Measurements from ENCODE around the gene ANKRD34B.
"Not testable (repeated sequence)": the region's sequence is repeated elsewhere in the genome, so short reads cannot be mapped to it uniquely, and the experiment has no call there.

Gene ANKRD34B

GRCh38 chr5:80569961-80570786 lies at the start of gene ANKRD34B:
ANKRD34B (minus strand) TSS chr5:80570280; CDS start chr5:80560019, 10,261 bp downstream.
- DNase-seq (ENCODE audit: insufficient read length, low spot score) (peak; percentile 31), FAIRE-seq (no peak)

DNA sequence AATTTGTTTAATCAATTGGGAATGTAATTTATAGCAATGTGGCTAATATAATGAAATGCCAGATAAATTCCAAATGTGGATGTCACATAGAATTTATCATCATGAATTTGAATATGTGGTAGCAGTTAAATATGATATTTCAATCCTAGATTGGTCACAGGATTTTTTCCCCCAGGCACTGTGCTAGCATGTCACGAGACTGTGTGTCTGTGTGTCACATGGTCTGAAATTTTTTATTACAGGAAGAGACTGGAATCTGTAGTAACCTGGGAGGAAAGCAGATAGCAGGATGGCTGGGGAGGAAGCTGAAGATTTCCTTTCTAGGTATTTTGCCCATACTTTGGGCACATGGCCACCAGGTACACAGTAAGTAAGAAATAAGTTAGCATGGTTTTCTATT lies 49.0 kb upstream of the ANKRD34B start:
- no peak for DNase-seq (ENCODE audit: insufficient read length, low spot score)
- no peak for FAIRE-seq

- DNase-seq (ENCODE audit: insufficient read length, low spot score) (no peak), FAIRE-seq (no peak)
These were observed 48.4 kb upstream of the ANKRD34B start for GRCh38 chr5:80618438-80618837.

DNA sequence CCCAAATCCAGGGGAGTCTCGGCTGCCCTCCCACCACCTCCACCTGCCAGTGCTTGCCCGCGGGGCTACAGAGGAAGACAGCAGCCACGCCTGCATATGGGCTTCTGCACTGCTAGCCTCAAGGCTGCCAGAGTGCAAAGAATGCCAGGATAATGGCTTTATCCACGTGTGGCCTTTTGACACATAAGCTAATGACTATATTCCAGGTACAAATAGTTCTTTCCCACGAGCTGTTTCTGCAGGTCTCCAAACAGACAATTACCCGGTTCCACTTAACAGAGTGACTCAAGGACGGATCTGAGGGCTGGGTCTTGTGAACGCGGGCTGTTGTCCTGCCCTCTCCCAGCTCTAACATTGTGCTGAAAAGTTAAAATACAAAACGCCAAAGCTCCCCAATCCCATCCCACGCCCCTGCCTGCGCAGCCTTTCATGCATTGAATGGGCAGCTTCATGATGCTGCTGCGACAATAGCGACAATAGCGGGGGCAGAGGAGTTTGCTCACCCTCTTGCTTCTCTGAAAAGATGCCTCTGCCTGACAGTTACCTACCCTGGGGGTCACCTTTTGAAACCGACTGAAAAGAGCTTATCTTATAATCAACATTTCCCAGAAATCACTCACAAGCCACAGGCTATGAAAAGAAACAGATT lies 45.3 kb upstream of the ANKRD34B start:
- FAIRE-seq (no peak), DNase-seq (ENCODE audit: insufficient read length, low spot score) (no peak)

GRCh38 chr5:80609692-80610091 lies 39.6 kb upstream of the ANKRD34B start:
- FAIRE-seq, result no peak

DNA sequence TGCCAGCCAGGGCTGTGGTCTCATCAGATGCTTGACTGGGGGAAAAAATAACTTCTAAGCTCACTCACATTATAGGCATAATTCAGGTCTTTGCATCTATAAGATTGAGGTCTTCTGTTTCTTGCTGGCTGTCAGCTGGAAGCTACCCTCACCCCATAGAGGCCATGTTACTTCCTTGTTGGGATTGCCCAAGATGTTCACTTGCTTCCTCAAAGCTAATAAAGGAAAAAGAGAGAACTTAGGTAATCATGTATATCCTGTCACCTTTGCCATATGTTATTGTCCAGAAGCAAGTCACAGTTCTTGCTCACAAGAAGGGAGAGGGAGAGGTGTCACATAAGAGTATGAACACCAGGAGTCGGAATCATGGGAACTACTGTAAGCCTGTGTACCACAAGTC lies 38.7 kb upstream of the ANKRD34B start:
- no peak for DNase-seq (ENCODE audit: insufficient read length, low spot score)
- no peak for FAIRE-seq

More at GRCh38 chr5:80609692-80610091, 39.6 kb upstream of the ANKRD34B start:
- DNase-seq (ENCODE audit: insufficient read length, low spot score), result no peak

DNA sequence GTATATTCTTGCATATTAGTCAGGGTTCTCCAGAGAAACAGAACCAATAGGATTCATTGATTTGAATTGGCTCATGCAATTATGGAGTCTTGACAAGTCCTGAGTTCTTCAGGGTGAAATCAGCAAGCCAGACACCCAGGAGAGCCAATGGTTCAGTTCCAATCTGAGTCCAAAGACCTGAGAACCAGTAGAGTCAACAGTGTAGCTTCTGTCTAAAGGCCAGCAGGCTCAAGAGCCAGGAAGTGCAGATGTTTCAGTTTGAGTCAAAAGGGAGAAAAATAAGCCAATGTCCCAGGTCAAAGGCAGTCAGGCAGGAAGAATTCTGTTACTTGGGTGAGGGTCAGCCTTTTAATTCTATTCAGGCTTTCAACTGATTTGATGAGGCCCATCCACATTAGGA lies 37.8 kb upstream of the ANKRD34B start:
- FAIRE-seq, result no peak
- DNase-seq (ENCODE audit: insufficient read length, low spot score), result no peak

GRCh38 chr5:80607343-80607742 lies 37.3 kb upstream of the ANKRD34B start:
- no peak for DNase-seq (ENCODE audit: insufficient read length, low spot score)
- no peak for FAIRE-seq

DNA sequence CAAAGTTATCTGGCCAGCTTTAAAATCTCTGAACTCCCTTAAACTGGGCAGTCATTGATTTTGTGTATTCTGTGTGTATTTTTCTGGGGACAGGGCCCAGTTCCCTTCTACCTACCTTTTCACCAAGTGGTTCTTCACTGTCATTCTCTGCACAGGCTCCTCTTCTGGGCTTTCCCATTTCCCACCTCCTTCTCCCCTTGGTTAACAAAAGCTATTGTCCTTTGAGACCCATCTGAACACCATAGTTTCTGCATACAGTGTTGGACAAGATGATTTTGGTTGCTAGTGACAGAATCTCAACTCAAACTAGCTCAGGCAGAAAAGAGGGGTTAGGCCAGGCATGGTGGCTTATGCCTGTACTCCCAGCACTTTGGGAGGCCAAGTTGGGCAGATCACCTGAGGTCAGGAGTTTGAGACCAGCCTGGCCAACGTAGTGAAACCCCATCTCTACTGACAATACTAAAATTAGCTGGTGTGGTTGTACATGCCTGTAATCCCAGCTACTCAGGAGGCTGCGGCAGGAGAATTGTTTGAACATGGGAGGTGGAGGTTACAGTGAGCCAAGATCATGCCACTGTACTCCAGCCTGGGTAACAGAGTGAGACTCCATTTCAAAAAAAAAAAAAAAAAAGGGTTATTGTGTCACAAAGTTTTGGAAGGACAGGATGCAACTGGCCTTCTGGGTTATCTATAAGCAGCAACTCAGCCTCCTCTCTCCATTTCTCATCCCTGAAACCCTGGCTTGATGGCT lies 31.0 kb upstream of the ANKRD34B start:
- FAIRE-seq (no peak), DNase-seq (ENCODE audit: insufficient read length, low spot score) (no peak)

DNA sequence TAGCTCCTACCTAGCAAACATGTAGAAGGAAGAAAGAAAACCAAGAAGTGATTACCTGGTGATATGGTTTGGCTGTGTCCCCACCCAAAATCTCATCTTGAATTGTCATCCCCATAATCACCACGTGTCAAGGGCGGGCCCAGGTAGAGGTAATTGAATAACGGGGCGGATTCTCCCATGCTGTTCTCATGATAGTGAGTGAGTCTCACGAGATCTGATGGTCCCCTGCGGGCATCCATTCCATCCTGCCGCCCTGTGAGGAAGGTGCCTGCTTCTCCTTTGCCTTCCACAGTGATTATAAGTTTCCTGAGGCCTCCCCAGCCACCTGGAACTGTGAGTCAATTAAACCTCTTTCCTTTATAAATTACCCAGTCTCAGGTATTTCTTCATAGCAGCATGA lies 27.4 kb upstream of the ANKRD34B start:
- no peak for DNase-seq (ENCODE audit: insufficient read length, low spot score)
- no peak for FAIRE-seq

GRCh38 chr5:80594810-80595209 lies 24.7 kb upstream of the ANKRD34B start:
- no peak for FAIRE-seq

DNA sequence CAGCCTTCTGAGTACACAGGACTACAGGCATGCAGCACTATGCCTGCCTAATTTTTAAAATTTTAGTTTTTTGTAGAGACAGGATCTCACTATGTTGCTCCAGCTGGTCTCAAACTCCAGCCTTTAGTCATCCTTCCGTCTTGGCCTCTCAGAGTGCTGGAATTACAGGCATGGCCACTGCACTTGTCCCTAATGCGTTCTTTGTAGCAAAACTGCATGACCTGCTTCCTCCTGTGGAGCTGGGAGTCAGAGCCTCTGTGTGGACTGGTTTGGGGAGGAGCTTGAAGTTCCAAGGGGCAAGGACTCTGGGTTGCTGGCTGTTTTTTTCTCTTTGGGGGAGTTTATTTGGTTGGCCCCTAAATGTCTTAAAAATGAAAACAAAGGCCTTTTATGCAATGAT lies 22.7 kb upstream of the ANKRD34B start:
- DNase-seq (ENCODE audit: insufficient read length, low spot score) (no peak), FAIRE-seq (no peak)

More at GRCh38 chr5:80594810-80595209, 24.7 kb upstream of the ANKRD34B start:
- no peak for DNase-seq (ENCODE audit: insufficient read length, low spot score)

- FAIRE-seq (no peak), DNase-seq (ENCODE audit: insufficient read length, low spot score) (no peak)
These were observed 22.0 kb upstream of the ANKRD34B start for GRCh38 chr5:80592105-80592504.

DNA sequence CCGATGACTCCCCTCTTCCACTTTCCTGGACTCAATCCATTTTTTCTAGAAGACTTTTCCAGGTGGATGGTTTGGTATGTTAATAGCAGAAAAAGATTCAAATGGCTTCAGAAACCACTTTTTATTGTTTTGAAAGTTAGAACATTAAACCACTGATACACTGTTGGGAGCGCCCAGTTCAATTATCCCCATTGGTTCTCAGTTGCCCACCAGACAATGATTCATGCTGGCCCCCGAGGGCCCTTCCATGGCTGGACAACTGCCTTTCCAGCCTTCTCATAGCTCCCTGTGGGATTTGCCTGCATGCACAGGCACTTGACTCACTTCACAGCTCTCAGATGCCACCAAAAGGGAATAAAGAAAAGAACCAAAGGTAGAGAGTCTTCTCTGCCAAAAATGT lies 21.3 kb upstream of the ANKRD34B start:
- FAIRE-seq, result no peak

GRCh38 chr5:80590766-80591165 lies 20.7 kb upstream of the ANKRD34B start:
- FAIRE-seq, result no peak
- no peak for DNase-seq (ENCODE audit: insufficient read length, low spot score)

More for the DNA sequence above, 21.3 kb upstream of the ANKRD34B start:
- no peak for DNase-seq (ENCODE audit: insufficient read length, low spot score)

DNA sequence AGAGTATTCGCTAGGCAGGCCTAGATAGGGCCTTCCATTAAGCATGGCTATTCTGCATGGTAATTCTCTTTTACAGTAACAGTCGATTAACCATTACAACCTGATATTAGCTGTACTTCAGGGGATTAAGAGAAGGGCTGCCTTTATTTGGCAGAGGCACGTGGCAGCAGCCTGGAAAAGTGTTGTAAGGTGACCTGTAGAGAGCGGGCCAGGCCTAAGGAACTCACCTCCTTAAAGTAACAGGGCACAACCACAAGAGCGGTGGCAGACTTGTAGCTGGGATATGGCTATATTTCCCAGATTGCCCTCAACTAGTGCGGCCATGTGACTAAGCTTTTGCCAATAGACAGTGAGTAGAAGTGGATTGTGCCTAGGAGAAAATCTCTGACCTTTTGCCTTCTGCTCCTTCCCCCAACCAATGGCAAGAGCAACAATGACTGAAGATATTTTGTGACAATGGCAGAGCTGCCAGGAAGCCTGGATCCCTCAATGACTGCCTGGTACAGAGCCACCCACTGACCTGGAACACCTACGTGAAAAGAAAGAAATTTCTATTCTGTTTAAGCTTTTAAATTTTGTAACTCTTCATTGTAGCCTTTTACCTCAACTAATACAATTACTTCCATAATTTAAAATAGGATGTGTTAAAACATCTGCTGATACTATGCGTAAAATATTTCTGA lies 18.9 kb upstream of the ANKRD34B start:
- DNase-seq (ENCODE audit: insufficient read length, low spot score) (no peak), FAIRE-seq (no peak)

DNA sequence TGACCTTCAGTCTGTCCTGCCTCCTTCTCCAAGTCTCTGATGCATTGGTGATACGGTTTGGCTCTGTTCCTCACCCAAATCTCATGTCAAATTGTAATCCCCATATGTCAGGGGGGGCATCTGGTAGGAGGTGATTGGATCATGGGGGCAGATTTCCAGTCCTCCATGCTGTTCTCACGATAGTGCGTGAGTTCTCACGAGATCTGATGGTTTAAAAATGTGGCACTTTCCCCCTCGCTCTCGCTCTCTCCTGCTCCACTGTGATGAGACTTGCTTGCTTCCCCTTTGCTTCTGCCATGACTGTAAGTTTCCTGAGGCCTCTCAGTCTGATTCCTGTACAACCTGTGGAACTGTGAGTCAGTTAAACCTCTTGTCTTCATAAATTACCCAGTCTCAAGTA lies 14.7 kb upstream of the ANKRD34B start:
- DNase-seq (ENCODE audit: insufficient read length, low spot score), result no peak

GRCh38 chr5:80580291-80580690 lies 10.2 kb upstream of the ANKRD34B start:
- not testable (repeated sequence) for DNase-seq (ENCODE audit: insufficient read length, low spot score)

More for the DNA sequence above, 14.7 kb upstream of the ANKRD34B start:
- FAIRE-seq, result no peak

DNA sequence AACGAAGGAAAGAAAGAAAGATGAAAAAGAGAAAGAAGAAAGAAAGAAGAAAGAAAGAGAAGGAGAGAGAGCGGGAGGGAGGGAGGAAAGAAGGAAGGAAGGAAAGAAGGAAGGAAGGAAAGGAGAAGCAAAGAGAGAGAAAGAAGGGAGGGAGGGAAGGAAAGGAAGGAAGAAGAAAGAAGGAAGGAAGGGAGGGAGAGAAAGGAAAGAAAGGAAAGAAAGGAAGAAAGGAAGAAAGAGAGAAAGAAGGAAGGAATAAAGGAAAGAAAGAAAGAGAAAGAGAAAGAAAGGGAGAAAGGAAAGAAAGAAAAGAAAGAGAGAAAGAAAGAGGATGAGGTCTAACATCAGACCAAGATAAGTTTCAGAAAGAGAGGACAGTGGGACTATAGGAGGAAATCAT lies 9.0 kb upstream of the ANKRD34B start:
- FAIRE-seq (no peak), DNase-seq (ENCODE audit: insufficient read length, low spot score) (no peak)

More at GRCh38 chr5:80580291-80580690, 10.2 kb upstream of the ANKRD34B start:
- not testable (repeated sequence) for FAIRE-seq

- no peak for DNase-seq (ENCODE audit: insufficient read length, low spot score)
- FAIRE-seq, result no peak
These were observed 7.6 kb upstream of the ANKRD34B start for GRCh38 chr5:80577707-80578106.

- FAIRE-seq, result no peak
These were observed 6.3 kb upstream of the ANKRD34B start for GRCh38 chr5:80576383-80576782.

More at GRCh38 chr5:80576383-80576782, 6.3 kb upstream of the ANKRD34B start:
- no peak for DNase-seq (ENCODE audit: insufficient read length, low spot score)

All from HTR-8/SVneo (cell line).